Measurements from ENCODE around the gene WDFY3. TPM values are rescaled to one million over a fixed set of nuclear protein-coding genes. Genes with fewer than 3 reads are reported as not detected.

Gene WDFY3
- total and polyA plus RNA-seq, 8 donors, result 39.4 to 137 (median 44.5) TPM

- DNase-seq, result no peak
- no peaks in the 10 kb centered on the region for H3K27me3 ChIP-seq
- H3K4me3 ChIP-seq, result no peak overlapping the region
- peak overlapping the region in 1 of 2 donors; percentile 57 for H3K27ac ChIP-seq
- TF ChIP-seq CTCF (IDR thresholded peaks at IDR 0.05), result no peak
- intact Hi-C loops (cut with DNase I), result no loop called here
- peaks cover 0 to 9% of the 10 kb centered on the region in 2 donors for H3K36me3 ChIP-seq
- peaks cover 0 to 14% of the 10 kb centered on the region in 2 donors for H3K4me1 ChIP-seq
- ATAC-seq, result no peak
- H3K9me3 ChIP-seq, result no peaks in the 10 kb centered on the region
Measured at GRCh38 chr4:84878546-84878945, 87.9 kb downstream of the WDFY3 start.

- peaks cover 0 to 14% of the 10 kb centered on the region in 2 donors for H3K4me1 ChIP-seq
- no peaks in the 10 kb centered on the region for H3K9me3 ChIP-seq
- DNase-seq (no peak), ATAC-seq (peak; percentile 20)
- intact Hi-C loops (cut with DNase I), result no loop called here
- H3K27me3 ChIP-seq, result no peaks in the 10 kb centered on the region
- H3K27ac ChIP-seq, result peak overlapping the region in 1 of 2 donors; percentile 57
- TF ChIP-seq CTCF (IDR thresholded peaks at IDR 0.05), result no peak
- no peak overlapping the region for H3K4me3 ChIP-seq
- H3K36me3 ChIP-seq, result peaks cover 0 to 9% of the 10 kb centered on the region in 2 donors
Measured at GRCh38 chr4:84878090-84878489, 88.4 kb downstream of the WDFY3 start.

GRCh38 chr4:84877051-84877833 is 89.2 kb downstream of the WDFY3 start:
- Histone ChIP-seq H3K36me3 (peaks cover 0 to 9% of the 10 kb centered on the region in 2 donors), H3K9me3 (no peaks in the 10 kb centered on the region), H3K4me3 (no peak overlapping the region), H3K27me3 (no peaks in the 10 kb centered on the region), H3K4me1 (peaks cover 0 to 14% of the 10 kb centered on the region in 2 donors), H3K27ac (no peak overlapping the region)
- intact Hi-C loops (cut with DNase I), result no loop called here
- no peak for TF ChIP-seq CTCF (IDR thresholded peaks at IDR 0.05)
- ATAC-seq, result no peak
- DNase-seq, result no peak

- H3K27ac ChIP-seq, result no peak overlapping the region
- no peaks in the 10 kb centered on the region for H3K36me3 ChIP-seq
- H3K4me3 ChIP-seq, result no peak overlapping the region
- no peaks in the 10 kb centered on the region for H3K9me3 ChIP-seq
- intact Hi-C loops (cut with DNase I), result no loop called here
- DNase-seq (no peak), ATAC-seq (no peak)
- no peaks in the 10 kb centered on the region for H3K27me3 ChIP-seq
- peaks cover 0 to 20% of the 10 kb centered on the region in 2 donors for H3K4me1 ChIP-seq
- no peak for TF ChIP-seq CTCF (IDR thresholded peaks at IDR 0.05)
Measured at GRCh38 chr4:84875636-84876371, 90.7 kb downstream of the WDFY3 start.

- Histone ChIP-seq H3K9me3 (no peaks in the 10 kb centered on the region), H3K4me1 (peaks cover 6 to 27% of the 10 kb centered on the region in 2 donors), H3K27ac (peak overlapping the region in 1 of 2 donors; percentile 21), H3K36me3 (no peaks in the 10 kb centered on the region), H3K4me3 (no peak overlapping the region), H3K27me3 (no peaks in the 10 kb centered on the region)
- no peak for TF ChIP-seq CTCF (IDR thresholded peaks at IDR 0.05)
- peak in 1 of 4 donors; percentile 17 for DNase-seq
- intact Hi-C loops (cut with DNase I), result no loop called here
- peak; percentile 77 for ATAC-seq
Measured at GRCh38 chr4:84874619-84875018, 91.9 kb downstream of the WDFY3 start.
